SK-N-SH (cell line): ENCODE measurements around the gene TBC1D20. TPM values are rescaled to one million over a fixed set of nuclear protein-coding genes. Genes with fewer than 3 reads are reported as not detected.
"Not testable (repeated sequence)": the region's sequence is repeated elsewhere in the genome, so short reads cannot be mapped to it uniquely, and the experiment has no call there.

Experiments
- CTCF ChIA-PET: fragments of 300-600, 350-600 bp; formaldehyde crosslinking; extraction: SDS; loops from one replicate; lab custom pipeline; 2021; lab: Yijun Ruan, JAX
- POLR2A ChIA-PET: fragments of 350-600 bp; sonication (Branson Sonifier 250); formaldehyde crosslinking; extraction: SDS; loops from one replicate; lab custom pipeline; 2020; ENCODE audit warnings: antibody characterized with exemption, inconsistent platforms; lab: Yijun Ruan, JAX
- DNase-seq: peaks from one replicate; pipeline ENCODE4 v3.0.0; 2012
- H2AFZ ChIP-seq: fragments of 200-600 bp; sonication (generic); 2 replicates; pipeline ENCODE4 v1.8.1; 2016; ENCODE audit warnings: antibody characterized with exemption, mild to moderate bottlenecking, low read depth
- H3F3A ChIP-seq: fragments of 200-600 bp; sonication (generic); replicated peaks from 2 replicates; pipeline ENCODE3; 2016; ENCODE audit warnings: antibody characterized with exemption, mild to moderate bottlenecking; ENCODE audit not compliant: insufficient read depth
- H3K27ac ChIP-seq, 2 experiments: fragments of 200-500 bp in 1 of 2; fragments of 200-600 bp in 1 of 2; sonication (Bioruptor generic) in 1 of 2; sonication (generic), shearing (Covaris generic) in 1 of 2; 2 replicates each; pipeline versions ENCODE4 v1.5.1 to v1.6.1; 2014 to 2016; ENCODE audit warnings: low read depth in 2 of 2, inconsistent platforms in 1 of 2, low read length in 1 of 2, mild to moderate bottlenecking in 1 of 2, mixed read lengths in 1 of 2
- H3K27me3 ChIP-seq: fragments of 200-600 bp; sonication (generic), shearing (Covaris generic); 2 replicates; pipeline ENCODE4 v1.6.1; 2016; ENCODE audit warnings: mixed run types; ENCODE audit not compliant: insufficient read depth
- H3K36me3 ChIP-seq, 2 experiments: fragments of 200-500 bp in 1 of 2; fragments of 200-600 bp in 1 of 2; sonication (Bioruptor generic) in 1 of 2; sonication (generic) in 1 of 2; replicated peaks in 1 of 2; 2 replicates each; pipeline versions ENCODE3 to v1.5.1; 2014 to 2016; ENCODE audit warnings: low read length in 1 of 2, mild to moderate bottlenecking in 1 of 2; ENCODE audit not compliant: insufficient read depth in 2 of 2, control insufficient read depth in 1 of 2
- H3K4me1 ChIP-seq, 2 experiments: fragments of 200-500 bp in 1 of 2; fragments of 200-600 bp in 1 of 2; sonication (Bioruptor generic) in 1 of 2; sonication (generic), shearing (Covaris generic) in 1 of 2; 2 replicates each; pipeline versions ENCODE4 v1.5.1 to v1.6.1; 2014 to 2016; ENCODE audit warnings: low read depth in 1 of 2, low read length in 1 of 2, mixed run types in 1 of 2; ENCODE audit not compliant: insufficient read depth in 2 of 2, control insufficient read depth in 1 of 2
- H3K4me2 ChIP-seq: fragments of 200-600 bp; sonication (generic), shearing (Covaris generic); 2 replicates; pipeline ENCODE4 v1.6.1; 2017; ENCODE audit warnings: mixed run types
- H3K4me3 ChIP-seq, 2 experiments: fragments of 200-500 bp in 1 of 2; fragments of 200-600 bp in 1 of 2; sonication (Bioruptor generic) in 1 of 2; sonication (generic), shearing (Covaris generic) in 1 of 2; 2 replicates each; pipeline versions ENCODE4 v1.5.1 to v1.8.1; 2014 to 2016; ENCODE audit warnings: low read depth in 2 of 2, inconsistent platforms in 1 of 2, low read length in 1 of 2, mild to moderate bottlenecking in 1 of 2, mixed read lengths in 1 of 2, moderate library complexity in 1 of 2
- H3K79me2 ChIP-seq: fragments of 200-600 bp; sonication (generic); 2 replicates; pipeline ENCODE4 v1.8.1; 2017; ENCODE audit warnings: mild to moderate bottlenecking; ENCODE audit not compliant: insufficient read depth
- H3K9ac ChIP-seq: fragments of 200-600 bp; sonication (generic); 2 replicates; pipeline ENCODE4 v1.6.1; 2017; ENCODE audit warnings: mixed run types
- H3K9me2 ChIP-seq: fragments of 200-600 bp; sonication (generic); 2 replicates; pipeline ENCODE4 v1.6.1; 2017; ENCODE audit warnings: mixed run types
- H3K9me3 ChIP-seq: fragments of 200-600 bp; sonication (generic); 2 replicates; pipeline ENCODE4 v1.6.1; 2017; ENCODE audit warnings: mixed run types, mild to moderate bottlenecking, moderate library complexity
- H4K20me1 ChIP-seq: fragments of 200-600 bp; sonication (generic); 2 replicates; pipeline ENCODE4 v1.6.1; 2017; ENCODE audit warnings: mild to moderate bottlenecking, mixed run types; ENCODE audit not compliant: insufficient read depth
- EZH2phosphoT487 ChIP-seq: fragments of 200-600 bp; sonication (generic); IDR thresholded peaks from 2 replicates; pipeline ENCODE4 v1.6.1; 2017; ENCODE audit warnings: low read depth, mixed run types, mild to moderate bottlenecking, antibody characterized with exemption, moderate library complexity, borderline replicate concordance
- MEF2A ChIP-seq: IDR thresholded peaks from 2 replicates; pipeline ENCODE4 v1.4.0; 2012; ENCODE audit warnings: low read depth, borderline replicate concordance
- RFX5 ChIP-seq: IDR thresholded peaks from 2 replicates; pipeline ENCODE4 v1.6.1; 2012; ENCODE audit warnings: mild to moderate bottlenecking, improper control_type of control experiment, low read length
- TAF1 ChIP-seq: IDR thresholded peaks from 2 replicates; pipeline ENCODE4 v1.6.1; 2012; ENCODE audit warnings: low read depth, mild to moderate bottlenecking, low read length, moderate library complexity, borderline replicate concordance
- TEAD4 ChIP-seq: IDR thresholded peaks from 2 replicates; pipeline ENCODE4 v1.4.0; 2012; ENCODE audit warnings: mild to moderate bottlenecking, borderline replicate concordance; ENCODE audit not compliant: insufficient read depth
- ZBTB33 ChIP-seq: IDR thresholded peaks from 2 replicates; pipeline ENCODE4 v1.4.0; 2012; ENCODE audit warnings: low read depth, borderline replicate concordance
- WGBS: methylation state at CpG from one replicate; pipeline ENCODE4 v1.1.6; 2017; ENCODE audit warnings: low lambda C conversion rate; 5-methylcytosine and 5-hydroxymethylcytosine counted together
- polyA plus RNA-seq, 3 experiments: library from polyadenylated mRNA; depleted of rRNA; stranded (reverse); fragments of >200 nt; gene quantifications; 2 replicates each; pipeline ENCODE4 v1.2.3, GENCODE V29; 2012
- small RNA-seq, 7 experiments: library from RNA; depleted of rRNA; stranded (forward); fragments of <200 nt; gene quantifications; one replicate each; pipeline ENCODE3, GENCODE V24; 2012
- TF ChIP-seq, protein P1 (sequence below): IDR thresholded peaks from 2 replicates; pipeline ENCODE4 v1.4.0; 2012; ENCODE audit warnings: low read depth, borderline replicate concordance

TBC1D20 gene
- polyA plus RNA-seq, 1 of the 3 experiments (the other 2 are of a cell fraction), result 27.7 TPM

- WGBS, result 98% methylated on average over 3 of the region's 3 CpGs
- CTCF ChIA-PET, result no interaction called here
- POLR2A ChIA-PET, result no interaction called here
- Histone ChIP-seq H3K36me3 (peaks cover 25 to 31% of the 10 kb centered on the region in 2 experiments), H3K4me3 (no peak overlapping the region), H3K27me3 (no peaks in the 10 kb centered on the region), H3K79me2 (peaks cover 18% of the 10 kb centered on the region; the same call in 1 of the 2 replicates), H2AFZ (no peak overlapping the region), H3K27ac (no peak overlapping the region), H3K4me1 (no peaks in the 10 kb centered on the region), H3F3A (no peaks in the 10 kb centered on the region), H3K9me2 (no peaks in the 10 kb centered on the region), H4K20me1 (peaks cover 24% of the 10 kb centered on the region), H3K9me3 (no peaks in the 10 kb centered on the region), H3K4me2 (no peak overlapping the region), H3K9ac (no peak overlapping the region)
- DNase-seq, result no peak
- no peak for TF ChIP-seq TAF1
- no peak for TF ChIP-seq EZH2phosphoT487
- no peak for TF ChIP-seq TEAD4
- no peak for TF ChIP-seq RFX5
- TF ChIP-seq, protein P1, sequence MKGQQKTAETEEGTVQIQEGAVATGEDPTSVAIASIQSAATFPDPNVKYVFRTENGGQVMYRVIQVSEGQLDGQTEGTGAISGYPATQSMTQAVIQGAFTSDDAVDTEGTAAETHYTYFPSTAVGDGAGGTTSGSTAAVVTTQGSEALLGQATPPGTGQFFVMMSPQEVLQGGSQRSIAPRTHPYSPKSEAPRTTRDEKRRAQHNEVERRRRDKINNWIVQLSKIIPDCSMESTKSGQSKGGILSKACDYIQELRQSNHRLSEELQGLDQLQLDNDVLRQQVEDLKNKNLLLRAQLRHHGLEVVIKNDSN, result no peak
- no peak for TF ChIP-seq ZBTB33
- TF ChIP-seq MEF2A, result no peak
Measured at GRCh38 chr20:387520-387919, 74.8 kb downstream of the TBC1D20 start.

DNA sequence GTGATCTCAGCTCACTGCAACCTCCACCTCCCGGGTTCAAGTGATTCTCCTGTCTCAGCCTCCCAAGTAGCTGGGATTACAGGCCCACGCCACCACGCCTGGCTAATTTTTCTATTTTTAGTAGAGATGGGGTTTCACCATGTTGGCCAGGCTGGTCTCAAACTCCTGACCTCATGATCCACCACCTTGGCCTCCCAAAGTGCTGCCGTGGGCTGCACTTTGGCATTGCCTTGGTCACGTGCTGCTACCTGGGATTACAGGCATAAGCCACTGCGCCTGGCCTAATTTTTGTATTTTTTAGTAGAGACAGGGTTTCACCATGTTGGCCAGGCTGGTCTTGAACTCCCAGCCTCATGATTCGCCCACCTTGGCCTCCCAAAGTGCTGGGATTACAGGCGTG, 75.7 kb downstream of the TBC1D20 start:
- H3K36me3 ChIP-seq, result peaks cover 25 to 27% of the 10 kb centered on the region in 2 experiments
- H3F3A ChIP-seq, H3K4me2 ChIP-seq, H3K4me1 ChIP-seq, H3K27ac ChIP-seq, POLR2A ChIA-PET, H3K9ac ChIP-seq, H2AFZ ChIP-seq, H3K4me3 ChIP-seq, H3K27me3 ChIP-seq, DNase-seq, H3K9me2 ChIP-seq, H3K9me3 ChIP-seq: not testable (repeated sequence)
- CTCF ChIA-PET, result interaction anchor here (2.7 kb wide), 1 partner anchor 32 kb away, joined by 11 read pairs; no protein-coding TSS in a partner anchor
- H4K20me1 ChIP-seq, result peaks cover 29% of the 10 kb centered on the region
- WGBS, result 95% methylated on average over 8 of the region's 8 CpGs
- H3K79me2 ChIP-seq, result peaks cover 18% of the 10 kb centered on the region; the same call in 1 of the 2 replicates

Small RNAs within 50 kb of the gene (small RNA-seq; reads per million reads assigned to genes)
- gene RF00019, result 0 reads per million in 7 experiments

Other genes with a start within 250 kb of the TBC1D20 start
- gene DEFB129, start 235.3 kb downstream of the TBC1D20 start, polyA plus RNA-seq (2012; rRNA removed), result not detected in 2 replicates
- gene DEFB132, start 204.8 kb downstream of the TBC1D20 start, polyA plus RNA-seq (2012; rRNA removed), result not detected in 2 replicates
- 16.6 and 19.4 TPM in 2 replicates for gene C20orf96, start 171.8 kb downstream of the TBC1D20 start, polyA plus RNA-seq (2012; rRNA removed)
- gene ZCCHC3, start 165.0 kb downstream of the TBC1D20 start, polyA plus RNA-seq (2012; rRNA removed), result 9.0 and 9.5 TPM in 2 replicates
- 7.0 and 11.3 TPM in 2 replicates for gene SOX12, start 137.0 kb downstream of the TBC1D20 start, polyA plus RNA-seq (2012; rRNA removed)
- gene NRSN2, start 115.4 kb downstream of the TBC1D20 start, polyA plus RNA-seq (2012; rRNA removed), result 88.6 and 146 TPM in 2 replicates
- 13.2 and 16.6 TPM in 2 replicates for gene TRIB3, start 81.8 kb downstream of the TBC1D20 start, polyA plus RNA-seq (2012; rRNA removed)
- 94.3 and 105 TPM in 2 replicates for gene RBCK1, start 54.2 kb downstream of the TBC1D20 start, polyA plus RNA-seq (2012; rRNA removed)
- 61.9 and 71.4 TPM in 2 replicates for gene CSNK2A1, start 81.3 kb upstream of the TBC1D20 start, polyA plus RNA-seq (2012; rRNA removed)
- 0.15 TPM in 1 of 2 replicates, not detected in the other for gene TCF15, start 147.8 kb upstream of the TBC1D20 start, polyA plus RNA-seq (2012; rRNA removed)
- gene SRXN1, start 190.7 kb upstream of the TBC1D20 start, polyA plus RNA-seq (2012; rRNA removed), result 26.2 and 36.0 TPM in 2 replicates
- not detected in 2 replicates for gene SCRT2, start 213.3 kb upstream of the TBC1D20 start, polyA plus RNA-seq (2012; rRNA removed)